Stimulated activated CD8-positive, alpha-beta memory T cell treated with anti-CD3 and anti-CD28 coated beads, Interleukin-7, amount 100 ng/mL, for 24 hours (primary cell): ENCODE results near the gene COMMD10.
"Not testable (repeated sequence)": the region's sequence is repeated elsewhere in the genome, so short reads cannot be mapped to it uniquely, and the experiment has no call there.

ENCODE experiments used
- DNase-seq: peaks from one replicate; pipeline ENCODE4 v3.0.0-alpha.2; 2020; ENCODE audit warnings: low read depth

Gene COMMD10

GRCh38 chr5:116084871-116085715, at the start of gene COMMD10:
COMMD10 (plus strand) TSS chr5:116085025.
- peak; percentile 55 for DNase-seq

- DNase-seq: no peak
These were observed 49.7 kb upstream of the COMMD10 start for GRCh38 chr5:116035123-116035522.

GRCh38 chr5:116037236-116037822, 47.5 kb upstream of the COMMD10 start:
- no peak for DNase-seq

GRCh38 chr5:116038817-116039216, 46.0 kb upstream of the COMMD10 start:
- no peak for DNase-seq

- DNase-seq: no peak
These were observed 42.5 kb upstream of the COMMD10 start for GRCh38 chr5:116042375-116042774.

GRCh38 chr5:116044073-116044472, 40.8 kb upstream of the COMMD10 start:
- no peak for DNase-seq

- no peak for DNase-seq
These were observed 39.0 kb upstream of the COMMD10 start for GRCh38 chr5:116045821-116046220.

- no peak for DNase-seq
These were observed 38.6 kb upstream of the COMMD10 start for GRCh38 chr5:116046261-116046660.

- DNase-seq: no peak
These were observed 38.0 kb upstream of the COMMD10 start for GRCh38 chr5:116046823-116047222.

- no peak for DNase-seq
These were observed 26.4 kb upstream of the COMMD10 start for GRCh38 chr5:116058346-116058936.

GRCh38 chr5:116062352-116062751, 22.5 kb upstream of the COMMD10 start:
- DNase-seq: no peak

GRCh38 chr5:116063950-116064349, 20.9 kb upstream of the COMMD10 start:
- DNase-seq: no peak

GRCh38 chr5:116068028-116068632, 16.7 kb upstream of the COMMD10 start:
- no peak for DNase-seq

GRCh38 chr5:116071211-116071610, 13.6 kb upstream of the COMMD10 start:
- DNase-seq: no peak

GRCh38 chr5:116075191-116075831, 9.5 kb upstream of the COMMD10 start:
- DNase-seq: no peak

GRCh38 chr5:116076496-116076895, 8.3 kb upstream of the COMMD10 start:
- no peak for DNase-seq

- no peak for DNase-seq
These were observed 6.6 kb upstream of the COMMD10 start for GRCh38 chr5:116078199-116078598.

GRCh38 chr5:116084287-116084691, 536 bp upstream of the COMMD10 start:
- no peak for DNase-seq

GRCh38 chr5:116086309-116086708, 1.5 kb downstream of the COMMD10 start:
- not testable (repeated sequence) for DNase-seq

- no peak for DNase-seq
These were observed 3.2 kb downstream of the COMMD10 start for GRCh38 chr5:116088062-116088461.

GRCh38 chr5:116090302-116090701, 5.5 kb downstream of the COMMD10 start:
- DNase-seq: no peak

- no peak for DNase-seq
These were observed 6.6 kb downstream of the COMMD10 start for GRCh38 chr5:116091416-116091815.
